ENCODE results near the gene RSAD2. TPM values are rescaled to one million over a fixed set of nuclear protein-coding genes. Genes with fewer than 3 reads are reported as not detected.

RSAD2 gene
- total RNA-seq, 1 donor from 2014 or later: 25.7 TPM

- no peak for TF ChIP-seq CTCF (IDR thresholded peaks at IDR 0.05)
- Histone ChIP-seq H3K36me3 (no peaks in the 10 kb centered on the region), H3K27me3 (no peaks in the 10 kb centered on the region), H3K9me3 (no peaks in the 10 kb centered on the region), H3K4me3 (no peak overlapping the region), H3K4me1 (no peaks in the 10 kb centered on the region), H3K27ac (no peak overlapping the region)
- DNase-seq (no peak), ATAC-seq (no peak)
- intact Hi-C loops (cut with DNase I): no loop called here
Measured at GRCh38 chr2:6943523-6943922, 65.9 kb downstream of the RSAD2 start.

- Histone ChIP-seq H3K36me3 (no peaks in the 10 kb centered on the region), H3K4me3 (no peak overlapping the region), H3K4me1 (no peaks in the 10 kb centered on the region), H3K9me3 (no peaks in the 10 kb centered on the region), H3K27me3 (no peaks in the 10 kb centered on the region), H3K27ac (no peak overlapping the region)
- no peak for TF ChIP-seq CTCF (IDR thresholded peaks at IDR 0.05)
- no peak for DNase-seq
- intact Hi-C loops (cut with DNase I): no loop called here
- peak; percentile 17 for ATAC-seq
Measured at GRCh38 chr2:6943971-6944370, 66.4 kb downstream of the RSAD2 start.

- H3K4me1 ChIP-seq: no peaks in the 10 kb centered on the region
- no peak overlapping the region for H3K4me3 ChIP-seq
- no peak overlapping the region for H3K27ac ChIP-seq
- no peaks in the 10 kb centered on the region for H3K27me3 ChIP-seq
- TF ChIP-seq CTCF (IDR thresholded peaks at IDR 0.05): no peak
- H3K9me3 ChIP-seq: no peaks in the 10 kb centered on the region
- DNase-seq (no peak), ATAC-seq (no peak)
- H3K36me3 ChIP-seq: no peaks in the 10 kb centered on the region
- intact Hi-C loops (cut with DNase I): no loop called here
Measured at GRCh38 chr2:6944555-6944954, 67.0 kb downstream of the RSAD2 start.

GRCh38 chr2:6945087-6945813 is 67.7 kb downstream of the RSAD2 start:
- Histone ChIP-seq H3K27ac (no peak overlapping the region), H3K4me1 (no peaks in the 10 kb centered on the region), H3K27me3 (no peaks in the 10 kb centered on the region), H3K9me3 (no peaks in the 10 kb centered on the region), H3K36me3 (no peaks in the 10 kb centered on the region), H3K4me3 (no peak overlapping the region)
- no peak for DNase-seq
- no peak for TF ChIP-seq CTCF (IDR thresholded peaks at IDR 0.05)
- intact Hi-C loops (cut with DNase I): no loop called here
- ATAC-seq: no peak

GRCh38 chr2:6945821-6946220 is 68.2 kb downstream of the RSAD2 start:
- intact Hi-C loops (cut with DNase I): no loop called here

More at GRCh38 chr2:6945821-6946220, 68.2 kb downstream of the RSAD2 start:
- H3K36me3 ChIP-seq: no peaks in the 10 kb centered on the region
- ATAC-seq: no peak
- no peak overlapping the region for H3K27ac ChIP-seq
- TF ChIP-seq CTCF (IDR thresholded peaks at IDR 0.05): no peak
- H3K4me1 ChIP-seq: no peaks in the 10 kb centered on the region
- no peaks in the 10 kb centered on the region for H3K27me3 ChIP-seq
- H3K4me3 ChIP-seq: no peak overlapping the region
- no peak for DNase-seq
- H3K9me3 ChIP-seq: no peaks in the 10 kb centered on the region

Data from upper lobe of right lung (tissue), 1 donor.